OCI-LY3 (cell line): ENCODE measurements around the gene ZSCAN31.

Experiments used
- EZH2phosphoT487 ChIP-seq: fragments of 200-600 bp; shearing (Covaris generic); IDR thresholded peaks from 2 replicates; pipeline ENCODE4 v1.6.1; 2018; ENCODE audit warnings: antibody characterized with exemption, mixed run types, low read depth
- TF ChIP-seq, protein P1 (sequence below): fragments of 200-600, 300-600 bp; sonication (generic); IDR thresholded peaks from 2 replicates; pipeline ENCODE4 v1.5.1; 2014; ENCODE audit warnings: antibody characterized with exemption, low read length, low read depth

GRCh38 chr6:28373925-28374324 lies 38.0 kb upstream of the ZSCAN31 start:
- TF ChIP-seq, protein P1, sequence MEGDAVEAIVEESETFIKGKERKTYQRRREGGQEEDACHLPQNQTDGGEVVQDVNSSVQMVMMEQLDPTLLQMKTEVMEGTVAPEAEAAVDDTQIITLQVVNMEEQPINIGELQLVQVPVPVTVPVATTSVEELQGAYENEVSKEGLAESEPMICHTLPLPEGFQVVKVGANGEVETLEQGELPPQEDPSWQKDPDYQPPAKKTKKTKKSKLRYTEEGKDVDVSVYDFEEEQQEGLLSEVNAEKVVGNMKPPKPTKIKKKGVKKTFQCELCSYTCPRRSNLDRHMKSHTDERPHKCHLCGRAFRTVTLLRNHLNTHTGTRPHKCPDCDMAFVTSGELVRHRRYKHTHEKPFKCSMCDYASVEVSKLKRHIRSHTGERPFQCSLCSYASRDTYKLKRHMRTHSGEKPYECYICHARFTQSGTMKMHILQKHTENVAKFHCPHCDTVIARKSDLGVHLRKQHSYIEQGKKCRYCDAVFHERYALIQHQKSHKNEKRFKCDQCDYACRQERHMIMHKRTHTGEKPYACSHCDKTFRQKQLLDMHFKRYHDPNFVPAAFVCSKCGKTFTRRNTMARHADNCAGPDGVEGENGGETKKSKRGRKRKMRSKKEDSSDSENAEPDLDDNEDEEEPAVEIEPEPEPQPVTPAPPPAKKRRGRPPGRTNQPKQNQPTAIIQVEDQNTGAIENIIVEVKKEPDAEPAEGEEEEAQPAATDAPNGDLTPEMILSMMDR = no peak
- TF ChIP-seq EZH2phosphoT487 = no peak
